Omental fat pad (tissue), 4 donors: ENCODE results near the gene FAM170B. TPM values are rescaled to one million over a fixed set of nuclear protein-coding genes. Genes with fewer than 3 reads are reported as not detected.

Experiments used
- ATAC-seq: fragments of 150-250 bp; one replicate; pipeline ENCODE4 v1.9.1; 2016; ENCODE audit warnings: mild to moderate bottlenecking, moderate library complexity; ENCODE audit not compliant: low FRiP score
- DNase-seq: peaks from one replicate; pipeline ENCODE4 v3.0.0-alpha.2; 2019; ENCODE audit warnings: low spot score
- total RNA-seq, 4 donors: library from RNA; depleted of rRNA; stranded (reverse); fragments of >200 nt; gene quantifications; one replicate each; pipeline ENCODE4 v1.1.0, GENCODE V29; 2016
- TF ChIP-seq, protein P1 (sequence below), 3 donors: fragments of 450-650 bp; IDR thresholded peaks; one replicate each; pipeline ENCODE4 v1.5.1; 2016 to 2017; ENCODE audit warnings: antibody characterized with exemption in 3 of 3, mild to moderate bottlenecking in 3 of 3, moderate library complexity in 2 of 3

The FAM170B gene
- total RNA-seq, 4 donors from 2014 or later: not detected

DNA sequence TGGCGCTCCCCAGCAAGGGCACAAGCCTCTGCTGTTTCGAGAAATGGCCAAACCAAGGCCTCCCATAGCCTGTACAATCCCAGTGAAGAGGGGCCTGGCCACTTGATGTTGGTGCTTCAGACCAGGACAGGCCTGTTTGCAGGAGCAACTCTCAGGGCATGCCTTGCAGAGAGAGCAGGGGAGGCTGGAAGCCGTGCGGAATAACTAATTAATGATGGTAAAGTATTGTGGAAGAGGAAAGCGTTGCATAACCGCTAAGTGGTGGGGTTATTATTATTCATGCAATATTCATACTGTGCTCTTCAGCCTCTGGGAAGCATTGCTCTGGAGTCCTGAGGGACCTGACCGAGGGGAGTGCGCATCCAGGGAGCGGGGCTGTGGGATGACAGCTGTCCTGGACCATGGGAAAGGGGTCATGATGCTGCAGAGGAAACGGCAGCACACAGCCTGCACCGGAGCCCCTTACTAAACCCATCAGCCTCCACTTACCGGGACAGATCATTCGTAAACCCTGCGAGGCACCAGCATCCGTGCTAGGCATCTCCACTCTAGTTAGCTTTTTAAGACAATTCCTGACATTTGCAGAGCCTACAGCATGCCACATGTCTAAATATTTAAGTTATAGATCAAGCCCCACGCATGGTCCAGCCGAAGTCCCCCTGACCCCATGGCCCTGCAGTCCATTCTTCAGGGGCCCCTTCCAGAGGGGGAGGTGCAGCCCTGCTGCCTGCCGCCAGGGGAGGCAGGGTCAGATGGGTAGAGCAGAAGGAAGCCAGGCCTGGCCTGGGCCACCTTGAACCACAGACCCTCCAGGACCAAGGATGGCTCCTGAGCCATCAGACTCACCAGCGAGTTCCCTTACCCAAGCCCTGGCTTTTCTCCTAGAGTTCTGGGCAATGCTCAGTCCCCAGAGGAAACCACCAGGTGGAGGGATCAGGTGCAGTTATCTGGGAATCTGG lies 42.8 kb upstream of the FAM170B start:
- DNase-seq (no peak), ATAC-seq (no peak)
- TF ChIP-seq, protein P1, sequence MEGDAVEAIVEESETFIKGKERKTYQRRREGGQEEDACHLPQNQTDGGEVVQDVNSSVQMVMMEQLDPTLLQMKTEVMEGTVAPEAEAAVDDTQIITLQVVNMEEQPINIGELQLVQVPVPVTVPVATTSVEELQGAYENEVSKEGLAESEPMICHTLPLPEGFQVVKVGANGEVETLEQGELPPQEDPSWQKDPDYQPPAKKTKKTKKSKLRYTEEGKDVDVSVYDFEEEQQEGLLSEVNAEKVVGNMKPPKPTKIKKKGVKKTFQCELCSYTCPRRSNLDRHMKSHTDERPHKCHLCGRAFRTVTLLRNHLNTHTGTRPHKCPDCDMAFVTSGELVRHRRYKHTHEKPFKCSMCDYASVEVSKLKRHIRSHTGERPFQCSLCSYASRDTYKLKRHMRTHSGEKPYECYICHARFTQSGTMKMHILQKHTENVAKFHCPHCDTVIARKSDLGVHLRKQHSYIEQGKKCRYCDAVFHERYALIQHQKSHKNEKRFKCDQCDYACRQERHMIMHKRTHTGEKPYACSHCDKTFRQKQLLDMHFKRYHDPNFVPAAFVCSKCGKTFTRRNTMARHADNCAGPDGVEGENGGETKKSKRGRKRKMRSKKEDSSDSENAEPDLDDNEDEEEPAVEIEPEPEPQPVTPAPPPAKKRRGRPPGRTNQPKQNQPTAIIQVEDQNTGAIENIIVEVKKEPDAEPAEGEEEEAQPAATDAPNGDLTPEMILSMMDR (IDR thresholded peaks at IDR 0.05): no peak

DNA sequence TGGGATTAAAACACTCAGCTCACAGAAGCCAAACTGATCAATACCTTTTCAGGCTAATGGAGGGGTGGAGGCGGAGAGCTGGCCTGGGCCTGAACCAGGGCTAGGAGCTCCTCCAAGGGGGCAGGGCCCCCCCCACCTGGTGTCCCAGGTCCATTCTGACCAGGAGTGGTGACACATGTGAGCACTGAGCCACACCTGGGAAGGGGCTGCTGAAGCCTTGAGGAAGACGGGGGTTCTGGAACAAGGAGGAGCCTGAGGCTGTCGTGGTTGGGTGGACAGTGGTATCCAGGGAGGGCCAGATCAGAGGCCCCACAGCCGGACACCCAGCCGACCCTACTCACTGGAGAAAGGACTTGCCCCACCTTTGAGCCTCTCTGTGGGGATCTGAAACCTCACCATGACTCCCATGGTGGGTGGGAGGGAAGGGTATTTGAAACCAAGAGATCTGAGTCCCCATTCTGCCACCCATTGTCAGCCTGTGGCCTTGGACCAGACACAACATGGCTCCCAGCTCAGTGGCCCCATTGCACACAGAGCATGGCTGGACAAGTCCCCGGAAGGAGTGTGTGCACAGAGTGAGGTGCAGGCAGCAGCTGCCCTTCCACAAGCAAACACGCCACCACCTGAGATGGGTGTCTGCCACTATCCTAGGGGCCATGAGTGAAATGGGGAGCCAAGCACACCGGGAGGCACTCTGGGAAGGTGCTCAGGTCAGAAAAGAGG lies 41.9 kb upstream of the FAM170B start:
- ATAC-seq (no peak), DNase-seq (no peak)
- TF ChIP-seq, protein P1 (IDR thresholded peaks at IDR 0.05): no peak

DNA sequence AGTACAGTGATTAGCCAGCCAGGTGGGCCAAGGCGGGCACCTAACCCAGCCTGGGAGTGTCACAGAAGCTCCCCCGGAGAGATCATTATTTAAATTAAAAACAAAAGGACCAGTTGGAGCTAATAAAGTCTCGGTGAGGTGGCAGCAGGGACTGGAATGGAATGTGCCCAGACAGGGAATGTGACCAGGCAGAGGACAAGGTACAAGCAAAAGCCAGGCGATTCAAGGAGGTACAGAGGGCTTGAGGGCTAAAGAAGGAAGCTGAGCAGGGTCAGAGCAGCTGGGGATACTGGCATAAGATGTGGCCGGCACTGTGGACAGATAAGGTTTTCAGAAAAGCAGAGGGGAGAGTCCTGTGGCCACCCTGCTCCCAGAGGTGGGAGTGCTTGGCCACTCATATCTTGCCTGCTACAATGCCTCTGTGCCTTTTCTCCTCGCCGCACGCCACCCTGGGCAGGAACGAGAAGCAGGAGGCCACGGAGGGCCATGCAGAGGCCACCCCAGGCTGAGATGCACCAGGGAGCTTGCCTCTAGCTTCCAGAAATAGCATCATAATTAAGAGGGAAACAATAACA lies 41.2 kb upstream of the FAM170B start:
- TF ChIP-seq, protein P1 (IDR thresholded peaks at IDR 0.05): no peak
- DNase-seq: no peak
- no peak for ATAC-seq

DNA sequence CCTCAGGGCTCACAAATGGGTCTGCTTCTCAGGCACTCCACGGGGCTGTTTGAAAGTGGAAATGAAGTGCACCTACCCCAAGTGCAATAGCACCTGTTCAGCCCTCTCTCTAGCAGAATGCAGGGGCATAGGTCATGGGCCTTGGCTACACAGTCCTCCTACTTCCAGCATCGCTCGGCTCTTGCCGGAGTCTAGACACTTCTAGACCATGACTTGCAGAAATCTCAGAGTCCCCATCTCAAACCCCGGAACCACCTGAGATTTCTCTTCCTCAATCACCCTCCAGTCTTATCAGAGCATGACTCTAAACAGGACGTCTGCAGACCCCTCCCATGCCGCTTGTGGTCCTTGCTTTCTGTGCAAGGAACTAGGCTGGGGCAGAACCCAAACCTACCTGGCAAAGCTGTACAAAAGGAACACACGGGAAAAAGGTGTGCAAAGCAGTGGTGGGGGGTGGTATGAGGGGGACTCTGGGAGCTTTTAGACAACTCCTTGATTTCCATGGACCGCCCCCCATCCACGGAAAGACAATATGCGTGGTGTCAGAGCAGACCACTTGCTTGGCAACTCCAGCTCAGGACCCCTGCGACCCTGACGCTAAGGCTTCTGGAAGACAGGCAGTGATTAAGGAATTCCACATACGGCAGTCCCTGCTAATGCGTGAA lies 40.6 kb upstream of the FAM170B start:
- ATAC-seq (no peak), DNase-seq (no peak)
- TF ChIP-seq, protein P1 (IDR thresholded peaks at IDR 0.05): no peak

DNA sequence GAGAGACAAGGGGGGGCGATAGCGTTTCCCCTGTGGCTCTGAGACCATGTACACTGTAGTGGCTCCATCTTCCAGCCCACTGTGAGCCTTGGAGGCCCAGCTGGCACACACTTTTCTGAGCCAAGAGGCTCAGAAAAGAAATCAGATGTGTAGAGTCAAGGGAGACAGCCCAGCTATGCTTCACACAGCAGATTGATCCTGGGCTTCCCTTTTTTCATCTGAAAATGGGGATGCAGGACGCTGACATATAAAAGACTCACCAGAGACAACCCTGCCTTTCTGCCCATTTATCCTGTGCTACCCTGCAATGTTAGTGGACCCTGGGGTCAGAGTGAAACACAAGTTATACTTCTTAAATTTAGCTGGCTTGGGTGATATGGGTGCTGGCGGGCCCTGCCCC lies 40.0 kb upstream of the FAM170B start:
- DNase-seq (no peak), ATAC-seq (no peak)
- TF ChIP-seq, protein P1 (IDR thresholded peaks at IDR 0.05): no peak

DNA sequence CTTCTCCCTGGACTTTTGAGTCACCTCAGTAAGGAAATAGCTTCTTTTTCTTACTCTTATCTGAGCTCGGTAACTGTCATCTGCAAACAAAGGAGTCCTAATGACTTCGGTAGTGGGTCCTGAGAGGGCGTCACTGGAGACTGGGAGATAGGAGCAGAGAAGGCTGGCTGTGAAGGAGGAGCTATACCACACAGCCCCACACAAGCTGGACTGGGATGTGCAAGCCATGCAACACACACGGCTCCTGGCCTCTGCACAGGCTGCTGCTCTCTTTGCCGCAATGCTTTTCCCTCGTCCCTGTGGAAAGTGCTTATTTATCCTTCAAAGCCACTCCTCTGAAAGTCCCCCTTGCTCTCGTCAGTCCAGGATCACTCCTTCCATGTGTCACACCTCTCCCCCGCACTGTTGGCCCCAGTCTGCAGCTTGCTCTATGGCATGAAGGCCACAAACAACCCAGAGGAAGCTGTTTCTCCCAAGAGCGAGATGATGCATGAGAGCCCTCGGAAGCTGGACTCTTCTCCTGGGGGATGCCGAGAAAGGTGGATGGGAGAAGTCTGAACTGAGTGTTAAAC lies 39.5 kb upstream of the FAM170B start:
- no peak for ATAC-seq
- no peak for DNase-seq

More for the DNA sequence above, 39.5 kb upstream of the FAM170B start:
- TF ChIP-seq, protein P1 (IDR thresholded peaks at IDR 0.05): no peak
